Gastrocnemius medialis (tissue), 4 donors: ENCODE results near the gene SPOCK1. TPM values are rescaled to one million over a fixed set of nuclear protein-coding genes. Genes with fewer than 3 reads are reported as not detected.

Experiments used
- ATAC-seq, 2 donors: fragments of 150-250 bp; one replicate each; pipeline ENCODE4 v1.9.1; 2016
- DNase-seq, 2 donors: peaks; one replicate each; pipeline ENCODE4 v3.0.0-alpha.2; 2019
- H3K27ac ChIP-seq, 4 donors: fragments of 200-600 bp; sonication (generic); 1 replicate in 1 of 4; 2 replicates in 3 of 4; pipeline ENCODE4 v1.5.1; 2016 to 2018; ENCODE audit warnings: mild to moderate bottlenecking in 2 of 4, moderate library complexity in 1 of 4
- H3K27me3 ChIP-seq, 3 donors: fragments of 200-600 bp; sonication (generic) in 2 of 3; 1 replicate in 1 of 3; 2 replicates in 2 of 3; pipeline versions ENCODE4 v1.5.1 to v1.6.0; 2016 to 2019; ENCODE audit warnings: mild to moderate bottlenecking in 1 of 3, moderate library complexity in 1 of 3
- H3K36me3 ChIP-seq, 2 donors: fragments of 200-600 bp; sonication (generic) in 1 of 2; one replicate each; pipeline ENCODE4 v1.5.1; 2017 to 2018
- H3K4me1 ChIP-seq, 2 donors: fragments of 200-600 bp; sonication (generic) in 1 of 2; one replicate each; pipeline ENCODE4 v1.5.1; 2016 to 2017; ENCODE audit warnings: mild to moderate bottlenecking in 2 of 2
- H3K4me3 ChIP-seq, 4 donors: fragments of 200-600 bp; sonication (generic) in 3 of 4; 1 replicate in 1 of 4; 2 replicates in 3 of 4; pipeline ENCODE4 v1.5.1; 2016 to 2019; ENCODE audit warnings: mild to moderate bottlenecking in 2 of 4
- H3K9me3 ChIP-seq, 3 donors: fragments of 200-600 bp; sonication (generic) in 2 of 3; 1 replicate in 1 of 3; 2 replicates in 2 of 3; pipeline ENCODE4 v1.5.1; 2016 to 2019
- CTCF ChIP-seq, 5 experiments: fragments of 450-650 bp in 3 of 5; fragments of 200-600 bp in 2 of 5; sonication (generic) in 2 of 5; IDR thresholded peaks in 4 of 5; conservative IDR thresholded peaks in 1 of 5; 1 replicate in 4 of 5; 2 replicates in 1 of 5; pipeline ENCODE4 v1.5.1; 2016 to 2019; ENCODE audit warnings: antibody characterized with exemption in 5 of 5, mild to moderate bottlenecking in 3 of 5, moderate library complexity in 3 of 5
- POLR2A ChIP-seq, 2 donors: fragments of 450-650 bp; IDR thresholded peaks; one replicate each; pipeline ENCODE4 v1.6.1; 2017; ENCODE audit warnings: antibody characterized with exemption in 2 of 2, mild to moderate bottlenecking in 2 of 2, moderate library complexity in 2 of 2
- in situ Hi-C, 4 donors: fragments of 200-750 bp; cut with MboI; loops; one replicate each; pipeline versions ENCODE4 v1.15.0 to v1.8.0; 2017; ENCODE audit warnings: low sequenced_read_pairs in 4 of 4
- intact Hi-C: fragments of 100-400 bp; cut with DNase I; formaldehyde crosslinking; loops from one replicate; pipeline ENCODE4 v1.15.1; 2023; ENCODE audit warnings: low total_unique reads
- total RNA-seq, 4 donors: library from RNA; depleted of rRNA; stranded (reverse); fragments of >200 nt; gene quantifications; one replicate each; pipeline versions ENCODE4 v1.1.0 to v1.2.3, GENCODE V29; 2016

The SPOCK1 gene
- total RNA-seq, 4 donors from 2014 or later = 5.8 to 33.8 (median 25.3) TPM

- intact Hi-C loops = no loop called here
- H3K27me3 ChIP-seq = no peaks in the 10 kb centered on the region
- TF ChIP-seq POLR2A (IDR thresholded peaks at IDR 0.05) = no peak
- no peak for TF ChIP-seq CTCF (IDR thresholded peaks at IDR 0.05 in 4 of 5, conservative IDR thresholded peaks at IDR 0.05 in 1 of 5)
- no peak overlapping the region for H3K4me3 ChIP-seq
- ATAC-seq (no peak), DNase-seq (no peak)
- no peaks in the 10 kb centered on the region for H3K4me1 ChIP-seq
- no peaks in the 10 kb centered on the region for H3K36me3 ChIP-seq
- no peak overlapping the region for H3K27ac ChIP-seq
- no peaks in the 10 kb centered on the region for H3K9me3 ChIP-seq
- in situ Hi-C loops = no loop called here
Measured at GRCh38 chr5:137152616-137153015, 346.5 kb downstream of the SPOCK1 start.

GRCh38 chr5:137148655-137149054, 350.5 kb downstream of the SPOCK1 start:
- in situ Hi-C loops = no loop called here
- no peaks in the 10 kb centered on the region for H3K27me3 ChIP-seq
- H3K4me1 ChIP-seq = no peaks in the 10 kb centered on the region

GRCh38 chr5:137148159-137148558, 351.0 kb downstream of the SPOCK1 start:
- in situ Hi-C loops (no loop called here), intact Hi-C loops (no loop called here)
- no peaks in the 10 kb centered on the region for H3K9me3 ChIP-seq
- H3K27ac ChIP-seq = no peak overlapping the region
- ATAC-seq (no peak), DNase-seq (no peak)
- H3K4me1 ChIP-seq = no peaks in the 10 kb centered on the region
- no peaks in the 10 kb centered on the region for H3K36me3 ChIP-seq
- no peak overlapping the region for H3K4me3 ChIP-seq
- no peak for TF ChIP-seq CTCF (IDR thresholded peaks at IDR 0.05 in 4 of 5, conservative IDR thresholded peaks at IDR 0.05 in 1 of 5)
- no peak for TF ChIP-seq POLR2A (IDR thresholded peaks at IDR 0.05)
- no peaks in the 10 kb centered on the region for H3K27me3 ChIP-seq

More at GRCh38 chr5:137148655-137149054, 350.5 kb downstream of the SPOCK1 start:
- TF ChIP-seq CTCF (IDR thresholded peaks at IDR 0.05 in 4 of 5, conservative IDR thresholded peaks at IDR 0.05 in 1 of 5) (no peak), POLR2A (IDR thresholded peaks at IDR 0.05) (no peak)
- ATAC-seq (no peak), DNase-seq (no peak)
- Histone ChIP-seq H3K27ac (no peak overlapping the region), H3K9me3 (no peaks in the 10 kb centered on the region), H3K36me3 (no peaks in the 10 kb centered on the region), H3K4me3 (no peak overlapping the region)
- intact Hi-C loops = no loop called here

GRCh38 chr5:137147346-137147745, 351.8 kb downstream of the SPOCK1 start:
- no peak overlapping the region for H3K27ac ChIP-seq
- no peak for TF ChIP-seq CTCF (IDR thresholded peaks at IDR 0.05 in 4 of 5, conservative IDR thresholded peaks at IDR 0.05 in 1 of 5)
- H3K9me3 ChIP-seq = no peaks in the 10 kb centered on the region
- H3K4me3 ChIP-seq = no peak overlapping the region
- intact Hi-C loops = no loop called here
- ATAC-seq (no peak), DNase-seq (no peak)
- no peaks in the 10 kb centered on the region for H3K36me3 ChIP-seq
- no peaks in the 10 kb centered on the region for H3K4me1 ChIP-seq
- H3K27me3 ChIP-seq = no peaks in the 10 kb centered on the region
- in situ Hi-C loops = no loop called here

- peak; percentile 60 to 68 for ATAC-seq
- intact Hi-C loops (no loop called here), in situ Hi-C loops (no loop called here)
- peak; percentile 18 to 47 for DNase-seq
- H3K27me3 ChIP-seq = no peaks in the 10 kb centered on the region
- no peaks in the 10 kb centered on the region for H3K36me3 ChIP-seq
- no peak for TF ChIP-seq POLR2A (IDR thresholded peaks at IDR 0.05)
- no peak for TF ChIP-seq CTCF (IDR thresholded peaks at IDR 0.05 in 4 of 5, conservative IDR thresholded peaks at IDR 0.05 in 1 of 5)
- no peaks in the 10 kb centered on the region for H3K9me3 ChIP-seq
- H3K27ac ChIP-seq = peak overlapping the region in 1 of 4 donors; percentile 20
- H3K4me3 ChIP-seq = no peak overlapping the region
- H3K4me1 ChIP-seq = no peaks in the 10 kb centered on the region
Measured at GRCh38 chr5:137146402-137146890, 352.7 kb downstream of the SPOCK1 start.
